Measurements from ENCODE around the gene OTOP1.
"Not testable (repeated sequence)": the region's sequence is repeated elsewhere in the genome, so short reads cannot be mapped to it uniquely, and the experiment has no call there.

- not testable (repeated sequence) for TF ChIP-seq CTCF, POLR2A (IDR thresholded peaks at IDR 0.05)
Observed at GRCh38 chr4:4162186-4162585, 64.5 kb downstream of the OTOP1 start.

All from Peyer's patch (tissue), 4 donors.